HG03066 (cell line): ENCODE results near the gene ASTN2.

ENCODE experiments used
- ATAC-seq: cut with Tn5 transposase; IDR thresholded peaks from one replicate; pipeline ENCODE4 v1.9.1; 2021; ENCODE audit warnings: low read depth; ENCODE audit not compliant: unreplicated experiment

The ASTN2 gene

DNA sequence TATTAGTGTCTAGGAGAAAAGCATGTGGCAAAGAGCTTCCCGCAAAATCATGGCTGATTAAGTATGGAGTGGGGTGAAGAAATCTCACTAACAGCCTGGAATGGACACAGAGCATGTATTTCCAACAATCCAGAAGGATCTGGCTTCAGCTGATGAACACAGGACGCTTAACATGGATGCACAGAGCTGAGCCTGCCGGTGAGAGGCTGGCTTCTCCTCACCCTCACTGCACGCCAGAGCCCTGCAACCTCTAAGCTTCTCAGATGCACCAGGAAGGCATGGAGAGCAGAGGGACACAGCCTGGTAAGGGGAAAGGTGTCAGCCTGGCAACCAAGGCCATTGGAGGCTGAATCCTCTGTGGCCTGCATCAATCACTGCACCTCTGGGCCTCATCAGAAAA is 429.3 kb downstream of the ASTN2 start:
- ATAC-seq = no peak

DNA sequence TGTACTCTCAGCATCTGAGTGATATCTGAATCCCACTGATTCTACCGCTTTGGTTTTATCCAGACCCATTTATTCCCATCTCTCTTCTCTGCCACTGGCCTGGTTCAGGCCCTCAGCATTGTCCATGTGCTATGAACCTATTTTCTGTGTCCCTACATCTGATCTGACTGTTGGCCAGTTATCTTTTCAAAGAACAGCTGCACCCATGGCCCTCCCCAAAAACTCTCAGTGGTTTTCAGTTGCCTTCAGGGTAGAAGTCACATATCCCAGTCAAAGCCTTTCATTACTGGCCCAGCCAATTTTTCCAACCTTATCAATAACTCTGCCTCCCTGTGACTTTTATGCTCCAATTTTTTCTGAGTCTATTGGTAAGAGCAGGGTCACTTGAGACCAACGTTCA is 430.7 kb downstream of the ASTN2 start:
- ATAC-seq = no peak

DNA sequence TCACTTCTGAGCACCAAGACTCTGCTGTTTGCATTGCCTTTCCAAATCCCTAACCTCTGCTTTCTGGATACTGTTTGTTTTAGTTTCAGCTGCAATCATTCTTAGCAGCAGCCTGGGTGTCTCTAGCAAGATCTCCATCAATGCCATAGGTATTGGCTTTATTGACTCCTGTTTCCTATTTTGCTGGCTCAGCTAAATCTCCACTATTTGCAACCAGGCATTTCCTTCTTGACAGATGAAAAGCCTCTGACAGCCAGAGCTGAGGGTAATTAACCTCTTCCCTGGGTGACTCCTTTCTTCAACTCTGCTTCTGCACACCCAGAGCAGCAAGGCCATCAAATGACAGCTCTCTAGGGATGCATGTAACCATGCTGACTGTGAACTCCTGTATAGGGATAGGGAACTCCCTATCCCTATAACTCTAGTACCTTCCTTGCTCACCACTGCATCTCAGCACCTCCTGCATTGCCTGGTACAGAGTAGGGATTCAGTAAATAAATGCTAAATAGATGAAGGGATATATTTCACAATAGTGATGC is 434.2 kb downstream of the ASTN2 start:
- ATAC-seq = no peak

DNA sequence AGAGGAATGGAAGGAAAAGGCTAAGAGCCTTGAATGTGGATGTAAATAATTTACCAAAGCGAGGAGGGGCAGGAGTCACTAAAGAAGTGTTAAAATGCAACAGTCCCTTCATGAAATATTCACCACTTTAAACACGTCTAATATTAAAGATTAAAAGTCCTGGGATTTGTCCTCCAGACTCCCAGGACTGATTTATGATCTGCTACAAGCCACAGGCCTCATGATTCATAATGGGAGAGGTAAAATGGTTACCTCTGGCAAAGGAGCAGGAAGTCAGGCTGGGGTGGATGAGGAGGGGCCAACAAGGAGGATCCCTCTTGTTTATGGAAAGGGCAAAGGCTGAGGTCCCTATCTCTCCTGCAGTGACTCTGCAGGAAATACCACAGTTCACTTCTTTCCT is 435.4 kb downstream of the ASTN2 start:
- ATAC-seq = no peak

DNA sequence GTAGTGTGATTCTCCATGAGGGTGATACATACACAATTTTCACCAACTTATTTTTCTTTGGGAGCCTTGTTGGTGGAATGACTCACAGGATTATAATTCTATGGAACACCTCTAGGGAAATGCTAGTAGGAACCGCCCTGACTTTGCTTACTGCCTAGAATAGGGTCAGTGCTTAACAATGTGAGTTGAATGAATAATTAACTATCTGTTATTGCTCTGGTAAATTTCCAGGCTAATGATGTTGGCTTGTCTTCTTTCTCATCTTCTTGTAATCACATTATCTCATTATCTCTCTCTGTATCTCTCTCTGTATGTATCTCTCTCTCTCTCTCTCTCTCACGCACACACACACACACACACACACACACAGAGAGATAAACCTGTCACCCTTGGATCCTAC is 436.7 kb downstream of the ASTN2 start:
- ATAC-seq = no peak

DNA sequence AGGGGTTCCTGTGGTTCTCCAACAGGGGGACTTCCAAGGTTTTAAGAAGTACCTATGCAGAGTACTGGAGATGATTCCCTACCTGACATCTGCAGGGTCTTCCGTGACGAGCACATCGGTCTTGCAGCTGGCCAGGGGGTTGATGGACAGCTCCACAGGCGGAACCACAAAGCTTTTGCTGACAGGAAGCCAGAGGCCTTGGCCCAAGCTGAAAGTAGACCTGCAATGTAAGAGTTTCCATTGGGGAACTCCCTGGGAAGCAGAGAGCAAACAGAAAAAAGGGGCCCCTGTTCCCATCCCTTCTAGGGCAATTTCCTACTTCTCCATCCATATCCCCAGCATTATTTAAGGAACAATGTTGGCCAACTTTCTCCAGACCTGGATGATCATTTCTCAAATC is 439.7 kb downstream of the ASTN2 start:
- ATAC-seq = no peak

DNA sequence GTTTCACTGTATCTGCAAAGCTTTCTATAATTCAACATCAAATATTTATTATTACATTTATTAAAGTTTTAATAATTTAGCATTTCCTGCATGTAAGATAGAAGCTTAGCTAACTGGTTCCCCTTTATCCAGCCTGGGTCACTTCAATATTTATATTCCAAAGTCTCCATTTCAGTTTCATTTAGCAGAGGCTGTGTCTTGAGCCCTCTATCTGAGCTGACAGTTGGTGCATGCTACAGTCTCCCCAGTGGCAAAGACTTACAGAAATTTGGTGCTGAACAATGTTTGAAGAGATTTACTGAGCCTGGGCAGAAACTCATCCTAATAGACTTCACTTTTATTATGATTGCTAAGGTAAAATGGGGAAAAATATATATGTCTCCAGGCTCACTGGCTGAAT is 448.7 kb downstream of the ASTN2 start:
- no peak for ATAC-seq

DNA sequence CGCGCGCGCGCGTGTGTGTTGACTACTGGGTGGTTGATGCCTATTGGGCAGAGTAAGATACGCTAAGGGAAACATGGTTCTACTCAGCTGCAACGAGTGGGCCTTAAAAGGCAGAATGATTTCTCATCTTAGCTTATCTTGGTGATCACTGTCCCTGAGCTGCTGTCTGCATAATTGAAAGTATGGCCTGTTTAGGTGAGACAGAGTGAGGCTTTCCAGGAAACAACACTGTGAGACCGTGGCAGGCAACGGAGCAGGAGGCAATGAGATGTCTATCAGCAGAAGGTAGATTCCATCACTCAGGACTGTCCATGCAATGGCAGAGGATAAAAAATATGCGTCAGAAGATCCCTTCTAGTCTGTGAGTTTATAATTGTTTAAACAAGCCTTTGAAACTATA is 450.6 kb downstream of the ASTN2 start:
- ATAC-seq = no peak

DNA sequence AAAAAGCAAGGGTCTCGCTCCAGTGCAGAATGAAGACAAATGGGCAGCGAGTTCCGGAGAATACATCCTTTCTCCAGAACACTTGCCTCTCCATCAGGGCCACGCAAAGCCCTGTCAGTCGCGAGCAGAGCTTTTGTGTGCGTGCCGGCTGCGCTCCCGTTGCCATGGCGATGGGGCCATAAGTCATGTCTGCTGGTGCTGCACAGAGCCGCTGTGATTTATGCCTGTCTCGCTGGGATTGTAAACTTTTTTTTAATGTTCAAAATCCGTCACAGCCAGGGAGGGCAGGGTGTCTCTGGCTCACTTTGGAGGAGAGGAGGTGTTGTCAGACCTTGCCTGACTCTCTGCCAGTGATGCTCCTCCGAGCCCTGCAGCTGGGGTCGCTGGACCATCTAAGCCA is 455.0 kb downstream of the ASTN2 start:
- ATAC-seq = peak; percentile 45

DNA sequence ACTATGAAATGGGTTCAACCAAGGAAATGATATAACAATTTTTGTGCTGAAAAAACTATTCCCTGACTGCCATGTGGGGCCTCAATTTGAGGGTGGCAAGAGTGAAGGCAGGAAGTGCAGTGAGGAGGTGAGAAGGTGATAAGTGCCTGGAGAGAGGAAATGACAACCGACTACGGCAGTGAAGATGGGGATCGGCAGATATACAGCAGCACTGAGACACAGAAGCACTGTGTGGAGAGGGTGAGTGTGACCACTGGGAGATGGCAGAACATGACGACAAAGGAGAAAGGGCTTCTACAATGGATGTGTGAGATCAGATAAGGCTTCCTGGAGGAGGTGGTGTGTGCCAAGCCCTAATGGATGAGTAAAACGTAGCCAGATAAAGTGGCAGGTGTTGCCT is 456.0 kb downstream of the ASTN2 start:
- ATAC-seq = no peak

DNA sequence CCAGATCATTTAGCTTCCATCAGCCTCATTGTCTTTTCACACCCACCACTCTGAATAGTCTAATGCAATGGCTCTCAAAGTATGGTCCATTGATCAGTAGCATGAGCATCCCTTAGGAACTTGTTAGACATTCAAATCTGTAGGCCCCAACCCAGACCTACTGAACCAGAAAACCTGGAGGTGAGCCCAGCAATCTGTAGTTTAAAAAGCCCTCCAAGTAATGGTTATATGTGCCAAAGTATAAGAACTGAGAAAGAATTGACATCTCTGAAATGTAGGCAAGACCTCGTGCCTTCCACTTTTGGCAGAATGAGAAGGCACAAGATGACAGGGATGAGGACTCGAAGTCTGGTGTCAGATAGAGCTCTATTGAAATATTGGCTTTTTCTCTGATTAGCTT is 460.1 kb downstream of the ASTN2 start:
- no peak for ATAC-seq

DNA sequence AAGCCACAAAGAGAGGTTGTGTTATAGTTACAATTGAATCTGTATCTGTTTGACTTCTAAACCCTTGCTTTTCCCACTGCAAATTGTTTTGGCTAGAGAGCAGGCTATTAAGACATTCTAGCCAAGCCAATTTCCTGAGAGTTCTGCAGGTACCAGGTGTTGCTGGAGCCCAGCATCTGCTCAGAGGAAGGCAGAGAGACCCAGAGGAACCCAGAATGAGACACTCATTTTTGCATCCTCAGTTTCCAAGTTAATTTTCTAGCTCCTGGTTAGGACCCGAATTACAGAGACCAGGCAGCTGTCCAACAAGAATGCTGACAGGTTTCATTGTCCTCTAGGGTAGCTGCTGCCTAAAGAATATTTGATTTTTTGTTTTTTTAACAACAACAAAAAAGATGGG is 461.6 kb downstream of the ASTN2 start:
- no peak for ATAC-seq

DNA sequence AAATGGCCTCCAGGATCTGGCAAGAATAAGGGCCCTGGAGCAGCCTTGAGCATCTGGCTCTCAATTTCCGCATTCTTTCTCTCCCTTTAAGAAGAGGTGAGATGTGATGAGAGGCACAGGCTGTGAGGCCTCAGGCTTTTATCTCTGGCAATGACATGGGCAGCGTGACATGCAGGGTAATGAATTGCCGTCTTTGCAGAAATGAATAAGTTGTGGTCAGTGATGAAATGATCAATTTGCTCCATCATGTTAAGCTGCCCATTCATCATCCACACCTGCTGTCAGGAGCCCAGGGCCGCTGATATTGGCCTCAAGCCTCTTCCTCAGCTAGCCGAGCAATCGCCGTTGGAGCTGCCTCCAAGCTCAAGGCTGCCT is 462.4 kb downstream of the ASTN2 start:
- ATAC-seq = no peak

DNA sequence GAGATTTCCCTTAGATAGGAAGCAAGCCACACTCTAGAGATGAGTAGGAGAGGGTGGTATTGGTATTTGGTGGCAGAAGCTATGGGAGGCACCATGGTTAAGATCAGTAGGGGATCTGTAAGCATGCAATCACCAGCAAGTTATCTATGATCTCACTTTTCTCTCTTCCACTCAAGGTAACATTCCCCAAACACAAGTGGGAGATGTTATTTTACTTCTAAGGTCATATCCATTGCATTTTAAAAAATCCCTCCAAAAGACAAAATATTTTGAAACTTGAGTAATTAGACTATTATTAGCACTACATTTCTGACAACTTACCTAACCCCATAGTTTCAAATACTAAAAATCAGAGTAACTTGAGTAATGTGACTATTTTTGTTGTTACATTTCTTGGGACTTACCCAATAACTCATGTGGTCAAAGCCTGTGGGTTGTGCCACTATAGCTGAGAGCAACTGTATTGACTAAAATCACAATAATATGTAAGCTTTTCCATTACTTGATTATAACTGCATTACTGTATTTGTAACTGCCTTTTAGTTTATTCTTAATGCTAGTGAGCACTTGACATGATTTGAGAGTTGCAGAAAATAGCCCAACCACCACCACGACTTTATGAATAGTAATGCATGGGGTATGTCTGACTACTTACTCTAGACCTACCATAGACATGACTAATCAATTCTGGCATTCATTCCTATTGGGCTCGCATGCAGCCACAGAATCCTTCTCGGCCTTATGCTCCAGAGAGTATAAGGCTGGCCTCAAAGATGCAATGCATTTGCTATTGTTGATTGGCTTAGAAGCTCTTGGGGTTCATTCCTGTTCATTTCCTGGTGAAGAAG is 463.0 kb downstream of the ASTN2 start:
- peak; percentile 53 for ATAC-seq

DNA sequence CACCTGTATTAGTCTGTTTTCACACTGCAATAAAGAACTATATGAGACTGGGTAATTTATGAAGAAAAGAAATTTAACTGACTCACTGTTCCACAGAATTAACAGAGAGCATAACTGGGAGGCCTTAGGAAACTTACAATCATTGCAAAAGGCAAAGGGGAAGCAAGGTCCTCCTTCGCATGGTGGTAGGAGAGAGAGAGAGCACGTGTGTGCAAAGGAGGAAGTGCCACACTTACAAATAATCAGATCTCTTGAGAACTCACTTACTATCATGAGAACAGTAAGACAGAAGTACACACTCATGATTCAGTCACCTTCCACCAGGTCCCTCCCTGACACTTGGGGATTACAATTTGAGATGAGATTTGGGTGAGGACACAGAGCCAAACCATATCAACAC is 469.0 kb downstream of the ASTN2 start:
- no peak for ATAC-seq

DNA sequence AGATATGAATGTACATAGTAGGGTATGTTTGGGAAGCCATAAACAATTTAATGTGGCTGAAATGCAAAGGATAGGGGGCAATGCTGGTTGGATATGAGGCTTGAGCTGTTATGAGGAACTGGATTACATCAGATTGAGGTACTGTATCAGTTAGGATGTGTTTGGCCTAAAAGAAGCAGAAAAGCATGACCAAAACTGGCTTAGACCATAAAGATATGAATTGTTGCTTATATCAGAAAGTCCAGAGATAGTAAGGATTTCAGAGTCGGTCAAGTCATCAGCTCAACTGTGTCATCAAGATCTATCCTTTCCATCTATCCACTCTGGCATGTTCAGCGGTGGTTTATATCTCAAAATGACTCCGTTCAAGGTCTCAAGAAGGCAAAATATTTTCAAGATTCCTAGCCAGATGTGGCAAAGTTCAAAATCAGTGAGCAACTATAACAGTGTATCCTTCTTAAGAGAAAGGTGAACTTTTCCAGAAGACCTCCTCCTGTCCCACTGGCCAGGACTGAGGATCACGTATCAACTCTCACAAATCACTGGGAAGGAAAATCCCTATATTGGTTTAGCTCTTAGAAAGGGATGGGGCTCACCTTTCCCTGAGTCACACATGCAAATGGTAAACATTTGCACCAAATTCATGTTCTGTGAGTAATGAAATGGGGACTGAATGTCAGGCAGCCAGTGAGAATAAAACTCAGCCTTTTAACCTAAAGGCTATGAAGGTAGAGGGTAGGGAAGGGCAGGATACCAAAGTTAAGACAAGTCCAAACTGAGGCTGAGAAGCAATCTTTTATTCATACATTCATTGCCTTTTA is 469.9 kb downstream of the ASTN2 start:
- no peak for ATAC-seq

DNA sequence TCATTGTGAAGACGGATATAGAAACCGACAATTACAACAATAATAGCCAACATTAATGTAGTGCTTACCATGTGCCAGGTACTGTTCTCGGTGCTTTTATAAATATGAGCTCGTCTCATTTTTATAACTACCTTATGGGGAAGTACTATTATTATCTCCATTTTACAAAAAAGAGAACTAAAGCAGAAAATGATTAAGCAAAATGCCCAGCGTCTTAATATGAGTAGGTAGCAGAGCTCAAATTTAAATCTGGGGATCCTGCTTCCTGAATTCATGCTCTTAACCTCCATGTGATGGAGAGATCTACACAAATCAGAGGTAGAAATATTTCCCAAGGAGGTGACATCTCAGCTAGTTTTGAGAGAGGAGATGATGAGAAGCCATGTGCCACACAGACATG is 470.9 kb downstream of the ASTN2 start:
- no peak for ATAC-seq

DNA sequence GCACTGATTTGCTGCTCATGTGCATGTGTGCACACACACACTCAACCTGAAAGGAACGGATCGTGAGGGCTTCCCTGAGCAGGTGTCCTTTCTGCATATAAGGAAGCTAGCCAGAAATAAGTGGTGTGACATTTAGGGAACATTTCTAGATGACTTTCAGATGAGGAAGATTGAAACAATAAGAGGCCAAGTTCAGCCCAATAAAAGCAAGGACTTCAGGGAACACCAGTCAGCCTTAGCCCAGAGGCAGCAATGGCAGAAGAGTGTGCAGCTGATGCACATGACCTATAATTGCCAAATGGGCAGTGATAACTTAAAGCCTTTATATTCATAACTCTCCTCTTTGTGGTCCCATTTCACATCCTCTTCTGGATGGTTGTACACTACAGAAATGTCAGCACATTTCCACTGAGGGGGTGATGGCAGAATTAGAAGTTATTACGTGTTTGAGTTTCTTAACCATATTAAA is 472.2 kb downstream of the ASTN2 start:
- no peak for ATAC-seq

DNA sequence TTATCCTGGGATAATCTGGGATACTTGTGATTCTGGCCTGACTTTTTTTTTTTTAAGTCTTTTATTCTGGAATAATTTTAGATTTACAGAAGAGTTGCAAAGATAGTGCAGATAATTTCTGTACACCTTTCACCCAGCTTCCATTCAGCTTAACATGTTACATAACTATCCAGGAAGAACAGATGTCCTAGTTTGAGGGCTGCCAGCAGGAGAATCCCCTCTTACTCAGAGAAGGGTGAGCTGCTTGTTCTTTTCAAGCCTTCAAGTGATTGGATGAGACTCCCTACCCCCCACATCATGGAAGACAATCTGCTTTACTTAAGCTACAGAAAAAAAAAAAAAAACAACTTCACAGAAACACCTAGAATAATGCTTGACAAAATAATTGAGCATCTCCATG is 473.6 kb downstream of the ASTN2 start:
- ATAC-seq = no peak

DNA sequence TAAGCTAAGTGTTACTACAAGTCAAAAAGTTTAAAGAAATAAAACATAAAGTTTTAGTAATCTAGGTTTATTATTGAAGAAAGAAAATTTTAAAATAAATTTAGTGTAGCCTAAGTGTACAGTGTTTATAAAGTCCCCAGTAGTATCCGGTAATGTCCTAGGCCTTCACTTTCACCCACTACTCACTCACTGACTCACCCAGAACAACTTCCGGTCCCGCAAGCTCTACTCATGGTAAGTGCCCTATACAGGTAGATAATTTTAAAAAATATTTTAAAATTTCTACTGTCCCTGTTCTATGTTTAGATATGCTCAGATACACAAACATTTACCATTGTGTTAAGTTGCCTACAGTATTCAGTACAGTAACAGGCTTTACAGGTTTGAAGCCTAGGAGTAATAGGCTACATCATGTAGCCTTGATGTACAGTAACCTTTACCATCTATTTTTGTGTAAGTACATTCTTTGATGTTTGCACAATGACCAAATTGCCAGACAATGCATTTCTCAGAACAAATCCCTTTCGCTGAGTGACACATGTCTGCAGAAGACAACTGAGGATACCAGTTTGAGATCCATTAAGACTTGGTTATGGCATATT is 474.1 kb downstream of the ASTN2 start:
- no peak for ATAC-seq

DNA sequence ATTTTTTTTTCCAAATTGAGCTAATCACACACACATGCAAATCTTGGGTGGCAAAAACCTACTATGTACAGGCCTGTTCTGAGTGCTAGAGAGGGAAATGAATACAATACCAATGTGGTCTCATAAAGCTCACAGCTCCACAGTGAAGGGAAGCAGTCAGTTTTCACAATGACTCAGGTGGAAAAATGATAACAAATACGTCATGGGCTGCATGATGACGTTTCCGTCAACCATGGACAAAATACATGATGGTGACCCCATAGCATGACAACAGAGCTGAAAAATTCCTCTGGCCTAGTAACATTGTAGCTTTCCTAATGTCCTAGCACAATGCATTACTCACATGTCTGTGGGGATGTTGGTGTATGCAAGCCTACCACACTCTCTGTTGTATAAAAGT is 475.2 kb downstream of the ASTN2 start:
- no peak for ATAC-seq
